ENCODE results near the gene FBLN5.

GRCh38 chr14:91947475-91948184 is at the start of gene FBLN5:
- TF ChIP-seq TARDBP (IDR thresholded peaks at IDR 0.05) (no peak), PKNOX1 (IDR thresholded peaks at IDR 0.05) (no peak), BHLHE40 (IDR thresholded peaks at IDR 0.05; ENCODE audit: borderline replicate concordance) (no peak), SUZ12 (IDR thresholded peaks at IDR 0.05) (no peak), FOXK2 (IDR thresholded peaks at IDR 0.05) (no peak)
